C1 segment of cervical spinal cord (tissue), 14 donors: Measurements from ENCODE around the gene DDX60.

ENCODE experiments used
- DNase-seq, 14 donors: peaks; one replicate each; lab custom pipeline; 2025; lab: John Stamatoyannopoulos, UW

Gene DDX60

DNA sequence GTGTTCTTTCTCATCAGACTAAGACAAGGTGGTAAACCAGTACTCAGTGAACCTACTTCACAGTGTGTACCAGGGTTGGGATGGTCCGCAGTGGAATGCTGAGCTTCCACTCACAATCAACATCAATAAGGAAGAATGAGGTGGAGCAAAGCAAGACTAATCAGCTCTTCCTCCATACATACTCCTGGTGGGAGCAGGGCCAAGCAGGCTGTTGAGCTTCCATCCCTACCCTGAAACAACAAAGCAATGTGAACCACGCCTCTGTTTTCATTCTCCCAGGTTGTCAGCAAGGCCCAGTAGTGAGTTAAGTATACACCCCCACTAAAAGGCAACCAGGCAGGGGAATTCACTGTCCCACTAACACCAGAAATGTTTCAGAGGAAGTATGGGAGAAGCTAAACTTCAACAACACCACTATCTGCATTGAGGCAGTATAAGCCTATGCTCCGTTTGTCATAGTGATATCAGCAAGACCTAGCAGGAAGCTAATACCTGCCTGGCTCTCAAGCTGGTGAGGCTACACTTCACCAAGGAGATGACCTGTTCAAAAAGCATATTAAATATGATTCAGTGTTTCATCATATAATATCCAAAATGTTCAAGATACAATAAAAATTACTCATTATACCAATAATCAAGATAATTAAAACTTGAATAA lies 109.5 kb downstream of the DDX60 start:
- no peak for DNase-seq

DNA sequence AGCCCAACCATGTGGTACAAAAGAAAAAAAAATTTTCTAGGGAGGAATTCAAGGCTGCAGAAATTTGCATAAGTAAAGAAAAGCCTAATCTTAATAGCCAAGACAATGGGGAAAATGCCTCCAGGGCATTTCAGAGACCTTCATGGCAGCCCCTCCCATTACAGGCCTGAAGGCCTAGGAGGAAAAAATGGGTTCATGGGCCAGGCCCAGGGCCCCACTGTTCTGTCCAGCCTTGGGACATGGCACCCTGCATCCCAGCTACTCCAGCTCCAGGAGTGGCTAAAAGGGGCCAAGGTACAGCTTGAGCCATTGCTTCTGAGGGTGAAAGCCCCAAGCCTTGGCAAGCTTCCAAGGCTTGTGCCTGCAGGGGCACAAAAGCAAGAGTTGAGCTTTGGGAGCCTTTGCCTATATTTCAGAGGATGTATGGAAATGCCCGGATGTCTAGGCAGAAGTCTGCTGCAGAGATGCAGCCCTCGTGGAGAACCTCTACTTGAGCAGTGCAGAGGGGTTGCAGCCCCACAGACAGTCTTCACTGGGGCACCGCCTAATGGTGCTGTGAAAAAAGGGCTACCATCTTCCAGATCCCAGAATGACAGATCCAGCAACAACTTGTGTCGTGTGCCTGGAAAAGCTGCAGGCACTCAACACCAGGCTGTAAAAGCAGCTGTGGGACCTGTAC lies 115.2 kb downstream of the DDX60 start:
- no peak for DNase-seq

DNA sequence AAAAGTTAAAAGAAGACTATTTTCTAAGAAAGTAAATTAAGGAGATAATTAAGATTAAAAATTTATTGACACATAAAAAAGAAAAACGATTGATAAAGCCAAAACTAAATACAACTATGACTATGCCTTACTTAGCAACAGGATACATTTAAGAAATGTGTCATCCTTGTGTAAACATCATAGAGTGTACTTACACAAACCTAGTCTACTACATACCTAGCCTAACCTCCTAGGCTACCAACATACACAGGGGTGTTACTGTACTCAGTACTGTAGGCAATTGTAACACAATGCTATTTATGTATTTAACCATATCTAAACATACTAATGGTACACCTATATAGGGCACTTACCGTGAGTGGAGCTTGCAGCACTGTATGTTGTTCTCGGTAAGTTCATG lies 117.9 kb downstream of the DDX60 start:
- no peak for DNase-seq

DNA sequence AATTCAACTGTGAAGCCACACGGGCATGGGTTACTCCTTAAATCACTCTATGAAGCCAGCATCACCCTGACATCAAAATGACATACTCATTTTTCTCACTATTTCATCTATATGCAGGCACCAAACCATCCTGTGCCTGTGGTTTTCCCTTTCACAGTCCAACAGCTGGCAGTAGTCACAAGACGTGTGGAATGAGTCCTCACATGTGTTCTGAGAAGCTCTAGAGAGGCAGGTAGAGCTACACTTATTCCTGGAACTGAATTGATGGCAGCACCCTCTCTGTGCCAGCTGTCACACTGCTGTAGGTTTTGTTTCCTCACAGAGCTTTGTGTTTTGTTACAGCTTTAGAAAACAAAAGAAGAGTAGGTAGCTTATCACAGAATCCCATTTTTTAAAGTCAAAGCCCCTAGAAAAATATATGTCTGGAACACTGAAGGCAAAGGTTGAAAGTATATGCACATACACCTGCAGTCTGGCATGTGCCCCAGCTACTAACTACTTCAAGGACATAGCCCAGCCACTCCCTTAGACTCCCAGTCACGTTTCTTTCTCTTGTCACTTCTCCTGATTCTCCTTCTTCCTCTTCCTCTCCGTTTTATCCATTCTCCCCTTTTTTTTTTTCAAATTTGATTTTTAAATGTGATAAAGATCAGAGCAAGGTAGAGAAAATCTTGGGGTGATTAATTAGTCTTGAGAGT lies 119.1 kb downstream of the DDX60 start:
- DNase-seq: no peak

DNA sequence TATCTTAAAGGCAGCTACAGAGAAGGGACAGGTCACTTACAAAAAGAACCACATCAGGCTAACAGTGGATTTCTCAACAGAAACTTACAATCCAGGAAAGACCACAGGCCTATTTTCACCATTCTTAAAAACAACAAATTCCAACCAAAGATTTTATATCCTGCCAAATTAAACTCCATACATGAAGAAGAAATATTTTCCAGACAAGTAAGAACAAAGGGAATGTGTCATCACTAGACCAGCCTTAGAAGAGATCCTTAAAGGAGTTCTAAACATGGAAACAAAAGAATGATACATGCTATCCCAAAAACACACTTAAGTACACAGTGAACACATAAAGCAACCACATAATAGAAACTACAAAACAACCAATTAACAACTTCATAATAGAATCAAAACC lies 120.6 kb downstream of the DDX60 start:
- no peak for DNase-seq

DNA sequence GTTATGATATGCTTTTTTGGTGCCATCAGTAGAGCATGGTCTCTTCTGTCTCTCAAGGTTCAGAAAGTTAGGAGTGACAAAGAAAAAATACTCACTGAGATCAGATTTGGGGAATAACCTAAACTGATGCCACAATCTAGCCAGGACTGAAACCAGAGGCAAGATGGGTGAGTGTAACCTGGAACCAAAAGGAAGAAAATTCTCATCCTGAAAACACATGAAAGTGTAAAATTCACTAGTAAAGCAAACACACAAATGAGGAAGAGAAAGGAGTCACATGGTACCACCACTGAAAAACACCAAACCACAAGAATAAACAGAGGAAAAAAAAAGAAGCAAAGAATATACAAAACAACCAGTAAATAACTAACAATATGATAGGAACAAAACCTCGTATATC lies 129.8 kb downstream of the DDX60 start:
- DNase-seq: no peak

DNA sequence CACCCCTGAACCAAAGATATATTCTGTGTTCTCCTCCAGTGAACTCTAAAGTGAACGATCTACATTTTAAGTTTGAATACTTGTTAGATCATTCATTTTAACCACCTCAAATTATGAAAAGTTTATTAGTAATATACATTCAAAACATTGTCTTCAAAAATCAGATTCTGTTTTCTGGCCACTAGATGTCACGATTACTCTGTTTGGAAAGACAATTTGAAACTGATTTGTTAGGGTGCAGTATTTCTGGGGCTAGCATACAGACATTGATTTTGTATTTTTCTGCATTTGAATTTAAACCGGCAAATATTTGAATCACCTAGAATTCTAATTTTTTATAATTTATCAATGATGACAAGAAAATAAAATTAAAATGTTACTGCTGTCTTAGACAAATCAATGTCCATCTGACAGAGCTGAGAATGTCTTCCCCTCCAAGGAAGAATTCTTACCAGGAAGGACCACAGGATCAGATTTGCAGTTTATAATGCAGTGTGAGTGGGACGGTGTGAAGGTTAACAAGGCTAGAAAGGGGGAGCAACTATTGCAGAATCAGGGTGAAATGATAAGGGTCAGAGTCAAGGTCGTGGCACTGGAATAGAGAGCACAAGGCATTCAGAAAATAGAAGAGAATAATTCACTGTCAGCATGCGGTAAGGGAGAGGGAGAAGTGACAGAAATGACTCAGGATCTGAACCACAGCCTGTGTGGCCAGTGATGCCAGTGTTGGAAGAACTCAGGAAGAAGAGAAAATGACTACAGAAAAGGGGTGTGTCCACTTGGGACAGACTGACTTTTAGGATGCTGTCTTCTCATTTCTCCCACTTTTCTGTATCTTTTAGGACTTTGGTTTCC lies 134.6 kb downstream of the DDX60 start:
- DNase-seq: no peak

DNA sequence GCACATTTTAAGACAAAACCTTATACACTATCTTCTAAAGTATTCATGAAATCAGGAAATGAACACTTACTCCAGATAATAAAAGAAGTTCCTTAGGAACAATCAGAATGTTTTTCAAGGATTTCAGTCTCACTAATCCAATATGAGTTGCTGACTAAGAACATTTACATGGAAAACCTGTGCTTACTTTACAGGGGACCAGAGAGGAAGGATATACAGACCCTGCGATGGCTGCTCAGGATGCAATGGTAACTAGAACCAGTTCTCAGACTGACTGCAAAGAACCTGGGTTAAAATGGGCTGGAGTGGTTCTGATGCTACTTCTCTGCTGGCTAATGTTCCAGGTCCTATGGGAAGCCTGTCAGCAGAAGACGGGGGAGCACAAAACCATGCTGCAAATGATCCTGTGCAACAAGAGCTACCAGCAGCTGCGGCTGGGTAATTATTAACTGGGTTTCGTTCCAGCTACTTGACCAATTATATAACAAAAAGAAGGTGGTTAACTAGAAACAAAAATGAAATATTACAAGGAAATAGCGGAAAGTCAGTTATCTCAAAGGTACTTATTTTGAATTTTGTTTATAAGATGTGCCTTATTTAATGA lies 140.9 kb downstream of the DDX60 start:
- DNase-seq: no peak

DNA sequence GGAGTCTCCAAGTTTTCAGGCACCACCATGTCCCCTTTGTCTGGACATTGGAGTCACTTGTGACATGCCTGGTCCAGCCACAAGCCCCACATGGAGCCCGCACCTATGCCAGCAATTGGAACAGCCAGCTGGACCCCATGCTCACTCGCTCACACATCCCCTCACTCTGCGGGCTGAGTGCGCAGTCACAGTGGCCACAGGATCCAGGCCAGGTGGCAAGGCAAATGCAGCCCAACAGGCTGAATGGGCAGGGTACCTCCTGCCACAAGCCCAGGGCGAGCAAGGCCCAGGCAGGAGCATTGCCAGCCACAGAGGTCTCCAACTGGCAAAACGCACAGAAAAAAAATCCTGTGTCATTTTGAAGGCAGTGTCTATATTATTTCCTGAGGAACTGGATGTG lies 144.2 kb downstream of the DDX60 start:
- DNase-seq: no peak

DNA sequence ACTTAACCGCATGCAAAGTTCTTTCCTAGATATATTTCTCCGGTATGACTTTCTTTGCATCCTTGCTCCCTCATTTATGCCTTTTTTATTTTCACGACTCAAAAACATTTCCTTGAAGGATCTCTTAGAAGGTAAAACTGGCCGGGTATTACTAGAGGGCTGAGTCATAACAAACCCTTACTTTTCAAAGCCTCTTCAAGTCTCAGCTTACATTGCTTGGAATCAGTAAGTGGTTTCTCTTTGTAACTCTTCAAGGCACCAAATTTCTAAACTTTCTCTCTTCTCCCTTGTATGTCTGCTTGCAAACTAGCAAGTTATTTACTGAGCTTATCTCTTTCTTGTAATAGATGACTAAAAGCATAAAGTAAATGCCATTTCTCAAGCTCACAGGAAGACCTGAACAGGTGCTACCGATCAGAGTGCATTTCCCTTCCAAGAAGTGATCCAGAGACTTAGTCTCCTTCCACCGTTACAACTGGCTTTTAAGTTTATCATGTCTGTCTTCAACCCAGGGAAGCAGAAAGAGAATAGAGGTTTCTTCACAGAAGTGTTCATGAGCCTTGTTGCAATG lies 150.8 kb downstream of the DDX60 start:
- no peak for DNase-seq
